GM21528 (cell line): ENCODE data around the gene AR.
"Not testable (repeated sequence)": the region's sequence is repeated elsewhere in the genome, so short reads cannot be mapped to it uniquely, and the experiment has no call there.

ENCODE experiments used
- ATAC-seq: cut with Tn5 transposase; IDR thresholded peaks from one replicate; pipeline ENCODE4 v1.9.1; 2021; ENCODE audit warnings: mild to moderate bottlenecking, moderate library complexity; ENCODE audit not compliant: unreplicated experiment, low FRiP score

AR gene

GRCh38 chrX:67622053-67622585 is 78.3 kb downstream of the AR start:
- no peak for ATAC-seq

GRCh38 chrX:67624325-67624724 is 80.5 kb downstream of the AR start:
- ATAC-seq = no peak

- no peak for ATAC-seq
Observed at GRCh38 chrX:67635424-67635823, 91.6 kb downstream of the AR start.

GRCh38 chrX:67636532-67636931 is 92.7 kb downstream of the AR start:
- no peak for ATAC-seq

GRCh38 chrX:67637293-67637692 is 93.5 kb downstream of the AR start:
- ATAC-seq = not testable (repeated sequence)

- ATAC-seq = no peak
Observed at GRCh38 chrX:67648361-67648760, 104.5 kb downstream of the AR start.

GRCh38 chrX:67651437-67652142 is 107.8 kb downstream of the AR start:
- no peak for ATAC-seq

- ATAC-seq = no peak
Observed at GRCh38 chrX:67652543-67652942, 108.7 kb downstream of the AR start.

- ATAC-seq = no peak
Observed at GRCh38 chrX:67654301-67654700, 110.5 kb downstream of the AR start.

- ATAC-seq = no peak
Observed at GRCh38 chrX:67665583-67665982, 121.8 kb downstream of the AR start.

- not testable (repeated sequence) for ATAC-seq
Observed at GRCh38 chrX:67670717-67671116, 126.9 kb downstream of the AR start.

- ATAC-seq = no peak
Observed at GRCh38 chrX:67673741-67674274, 130.0 kb downstream of the AR start.

- ATAC-seq = no peak
Observed at GRCh38 chrX:67674741-67675140, 130.9 kb downstream of the AR start.

GRCh38 chrX:67684136-67684535 is 140.3 kb downstream of the AR start:
- no peak for ATAC-seq

- no peak for ATAC-seq
Observed at GRCh38 chrX:67692246-67692645, 148.4 kb downstream of the AR start.

GRCh38 chrX:67693928-67694327 is 150.1 kb downstream of the AR start:
- no peak for ATAC-seq

GRCh38 chrX:67697452-67697851 is 153.6 kb downstream of the AR start:
- no peak for ATAC-seq

- no peak for ATAC-seq
Observed at GRCh38 chrX:67700602-67701001, 156.8 kb downstream of the AR start.

GRCh38 chrX:67714004-67714403 is 170.2 kb downstream of the AR start:
- ATAC-seq = no peak

- ATAC-seq = no peak
Observed at GRCh38 chrX:67717571-67717970, 173.8 kb downstream of the AR start.

GRCh38 chrX:67718926-67719325 is 175.1 kb downstream of the AR start:
- ATAC-seq = no peak

- no peak for ATAC-seq
Observed at GRCh38 chrX:67720344-67720743, 176.5 kb downstream of the AR start.
